Mononuclear cell (primary cell): ENCODE data around the gene ALK. TPM values are rescaled to one million over a fixed set of nuclear protein-coding genes. Genes with fewer than 3 reads are reported as not detected.

Source experiments
- H3K27me3 ChIP-seq: 2 replicates; pipeline ENCODE4 v1.6.0; 2011; ENCODE audit warnings: low read length, control low read depth; ENCODE audit not compliant: insufficient read depth
- H3K4me1 ChIP-seq: 2 replicates; pipeline ENCODE4 v1.5.1; 2011; ENCODE audit warnings: mild to moderate bottlenecking, low read length, control low read depth; ENCODE audit not compliant: insufficient read depth
- H3K4me3 ChIP-seq: 2 replicates; pipeline ENCODE4 v1.5.1; 2011; ENCODE audit warnings: mild to moderate bottlenecking, low read length, moderate library complexity
- H3K9me3 ChIP-seq: 2 replicates; pipeline ENCODE4 v1.5.1; 2011; ENCODE audit warnings: low read depth, mild to moderate bottlenecking, control low read depth, low read length
- total RNA-seq: library from RNA; depleted of rRNA; stranded (reverse); fragments of >200 nt; gene quantifications from one replicate; pipeline ENCODE4 v1.2.3, GENCODE V29; 2012

Gene ALK
- total RNA-seq, 1 donor = not detected

GRCh38 chr2:29775937-29776336 lies 145.4 kb downstream of the ALK start:
- Histone ChIP-seq H3K4me3 (no peak overlapping the region), H3K4me1 (no peaks in the 10 kb centered on the region), H3K27me3 (no peaks in the 10 kb centered on the region), H3K9me3 (no peaks in the 10 kb centered on the region)

GRCh38 chr2:29774624-29775023 lies 146.8 kb downstream of the ALK start:
- Histone ChIP-seq H3K4me1 (no peaks in the 10 kb centered on the region), H3K27me3 (no peaks in the 10 kb centered on the region), H3K9me3 (no peaks in the 10 kb centered on the region), H3K4me3 (no peak overlapping the region)

GRCh38 chr2:29770846-29771245 lies 150.5 kb downstream of the ALK start:
- Histone ChIP-seq H3K27me3 (no peaks in the 10 kb centered on the region), H3K4me1 (no peaks in the 10 kb centered on the region), H3K4me3 (no peak overlapping the region), H3K9me3 (no peaks in the 10 kb centered on the region)

- no peaks in the 10 kb centered on the region for H3K4me1 ChIP-seq
- H3K9me3 ChIP-seq = no peaks in the 10 kb centered on the region
- no peaks in the 10 kb centered on the region for H3K27me3 ChIP-seq
- no peak overlapping the region for H3K4me3 ChIP-seq
Observed at GRCh38 chr2:29769847-29770246, 151.5 kb downstream of the ALK start.

- Histone ChIP-seq H3K9me3 (no peaks in the 10 kb centered on the region), H3K4me3 (no peak overlapping the region), H3K27me3 (no peaks in the 10 kb centered on the region), H3K4me1 (no peaks in the 10 kb centered on the region)
Observed at GRCh38 chr2:29767606-29768335, 153.6 kb downstream of the ALK start.

- H3K9me3 ChIP-seq = no peaks in the 10 kb centered on the region
- no peaks in the 10 kb centered on the region for H3K4me1 ChIP-seq
- no peak overlapping the region for H3K4me3 ChIP-seq
- H3K27me3 ChIP-seq = no peaks in the 10 kb centered on the region
Observed at GRCh38 chr2:29766191-29766590, 155.2 kb downstream of the ALK start.

GRCh38 chr2:29765721-29766120 lies 155.7 kb downstream of the ALK start:
- Histone ChIP-seq H3K27me3 (no peaks in the 10 kb centered on the region), H3K4me1 (no peaks in the 10 kb centered on the region), H3K4me3 (no peak overlapping the region), H3K9me3 (no peaks in the 10 kb centered on the region)

- Histone ChIP-seq H3K4me3 (no peak overlapping the region), H3K4me1 (no peaks in the 10 kb centered on the region), H3K9me3 (no peaks in the 10 kb centered on the region), H3K27me3 (no peaks in the 10 kb centered on the region)
Observed at GRCh38 chr2:29763371-29763770, 158.0 kb downstream of the ALK start.

GRCh38 chr2:29762239-29762638 lies 159.1 kb downstream of the ALK start:
- H3K4me3 ChIP-seq = no peak overlapping the region
- H3K4me1 ChIP-seq = no peaks in the 10 kb centered on the region
- no peaks in the 10 kb centered on the region for H3K9me3 ChIP-seq
- H3K27me3 ChIP-seq = no peaks in the 10 kb centered on the region

- Histone ChIP-seq H3K4me3 (no peak overlapping the region), H3K27me3 (no peaks in the 10 kb centered on the region), H3K9me3 (no peaks in the 10 kb centered on the region), H3K4me1 (no peaks in the 10 kb centered on the region)
Observed at GRCh38 chr2:29761278-29761677, 160.1 kb downstream of the ALK start.

- Histone ChIP-seq H3K4me3 (no peak overlapping the region), H3K27me3 (no peaks in the 10 kb centered on the region), H3K4me1 (no peaks in the 10 kb centered on the region), H3K9me3 (no peaks in the 10 kb centered on the region)
Observed at GRCh38 chr2:29760008-29760407, 161.4 kb downstream of the ALK start.

- Histone ChIP-seq H3K4me1 (no peaks in the 10 kb centered on the region), H3K4me3 (no peak overlapping the region), H3K27me3 (no peaks in the 10 kb centered on the region), H3K9me3 (no peaks in the 10 kb centered on the region)
Observed at GRCh38 chr2:29759360-29759759, 162.0 kb downstream of the ALK start.

GRCh38 chr2:29755829-29756228 lies 165.6 kb downstream of the ALK start:
- Histone ChIP-seq H3K9me3 (no peaks in the 10 kb centered on the region), H3K4me1 (no peaks in the 10 kb centered on the region), H3K27me3 (no peaks in the 10 kb centered on the region), H3K4me3 (no peak overlapping the region)

- Histone ChIP-seq H3K27me3 (no peaks in the 10 kb centered on the region), H3K9me3 (no peaks in the 10 kb centered on the region), H3K4me3 (no peak overlapping the region), H3K4me1 (no peaks in the 10 kb centered on the region)
Observed at GRCh38 chr2:29755233-29755632, 166.2 kb downstream of the ALK start.

GRCh38 chr2:29753671-29754444 lies 167.5 kb downstream of the ALK start:
- H3K4me1 ChIP-seq = no peaks in the 10 kb centered on the region
- H3K9me3 ChIP-seq = no peaks in the 10 kb centered on the region
- H3K4me3 ChIP-seq = no peak overlapping the region
- no peaks in the 10 kb centered on the region for H3K27me3 ChIP-seq

- H3K4me1 ChIP-seq = no peaks in the 10 kb centered on the region
- no peaks in the 10 kb centered on the region for H3K27me3 ChIP-seq
- no peaks in the 10 kb centered on the region for H3K9me3 ChIP-seq
- H3K4me3 ChIP-seq = no peak overlapping the region
Observed at GRCh38 chr2:29751390-29751789, 170.0 kb downstream of the ALK start.
